ENCODE measurements around the gene BHLHE40. TPM values are rescaled to one million over a fixed set of nuclear protein-coding genes. Genes with fewer than 3 reads are reported as not detected.
A peak's percentile ranks its signal among the peaks of the same experiment; 100 is the strongest.

The BHLHE40 gene
- total and polyA plus RNA-seq, 2 of the 13 experiments (the other 11 are each of a cell fraction or from before 2014, with no cell fraction given): 1.8 to 51.0 TPM

DNA sequence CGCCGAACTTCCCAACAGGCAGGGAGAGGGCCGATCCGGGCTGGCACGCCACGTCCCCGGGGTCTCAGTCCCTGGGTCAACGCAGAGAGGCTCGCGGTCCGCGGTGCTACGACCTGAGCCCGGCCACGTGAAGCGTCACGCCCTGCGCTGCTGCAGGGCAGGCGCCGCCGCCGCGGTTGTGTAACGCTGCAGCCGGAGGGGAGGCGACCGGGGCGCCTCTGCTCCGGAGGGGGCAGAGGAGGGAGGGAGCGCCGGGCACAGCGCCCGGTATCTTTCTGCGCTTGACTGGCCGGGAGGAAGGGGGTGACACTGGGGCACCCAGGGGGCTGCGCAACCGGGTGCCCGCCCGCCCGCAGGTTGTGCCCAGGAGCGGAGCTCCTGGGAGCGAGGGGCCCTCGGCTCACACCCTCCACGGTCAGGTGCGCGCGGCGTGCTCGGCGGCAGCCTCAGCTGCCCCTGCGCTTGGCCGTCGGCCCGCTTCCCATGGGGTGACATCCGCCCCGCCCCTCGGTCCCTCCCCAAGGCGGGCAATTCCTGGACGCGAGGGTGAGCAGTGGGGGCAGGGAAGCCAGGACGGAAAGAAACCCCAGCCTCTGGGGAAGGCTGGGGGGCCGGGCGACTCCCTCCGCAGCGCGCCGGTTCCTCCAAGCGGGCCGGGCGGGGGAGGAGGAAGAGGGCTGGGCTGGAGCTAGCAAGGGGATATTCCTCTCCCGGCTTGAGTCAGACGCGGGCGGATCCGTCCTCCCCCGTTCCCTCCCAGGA lies 852 bp upstream of the BHLHE40 start (continued):
- TF ChIP-seq, protein P1, sequence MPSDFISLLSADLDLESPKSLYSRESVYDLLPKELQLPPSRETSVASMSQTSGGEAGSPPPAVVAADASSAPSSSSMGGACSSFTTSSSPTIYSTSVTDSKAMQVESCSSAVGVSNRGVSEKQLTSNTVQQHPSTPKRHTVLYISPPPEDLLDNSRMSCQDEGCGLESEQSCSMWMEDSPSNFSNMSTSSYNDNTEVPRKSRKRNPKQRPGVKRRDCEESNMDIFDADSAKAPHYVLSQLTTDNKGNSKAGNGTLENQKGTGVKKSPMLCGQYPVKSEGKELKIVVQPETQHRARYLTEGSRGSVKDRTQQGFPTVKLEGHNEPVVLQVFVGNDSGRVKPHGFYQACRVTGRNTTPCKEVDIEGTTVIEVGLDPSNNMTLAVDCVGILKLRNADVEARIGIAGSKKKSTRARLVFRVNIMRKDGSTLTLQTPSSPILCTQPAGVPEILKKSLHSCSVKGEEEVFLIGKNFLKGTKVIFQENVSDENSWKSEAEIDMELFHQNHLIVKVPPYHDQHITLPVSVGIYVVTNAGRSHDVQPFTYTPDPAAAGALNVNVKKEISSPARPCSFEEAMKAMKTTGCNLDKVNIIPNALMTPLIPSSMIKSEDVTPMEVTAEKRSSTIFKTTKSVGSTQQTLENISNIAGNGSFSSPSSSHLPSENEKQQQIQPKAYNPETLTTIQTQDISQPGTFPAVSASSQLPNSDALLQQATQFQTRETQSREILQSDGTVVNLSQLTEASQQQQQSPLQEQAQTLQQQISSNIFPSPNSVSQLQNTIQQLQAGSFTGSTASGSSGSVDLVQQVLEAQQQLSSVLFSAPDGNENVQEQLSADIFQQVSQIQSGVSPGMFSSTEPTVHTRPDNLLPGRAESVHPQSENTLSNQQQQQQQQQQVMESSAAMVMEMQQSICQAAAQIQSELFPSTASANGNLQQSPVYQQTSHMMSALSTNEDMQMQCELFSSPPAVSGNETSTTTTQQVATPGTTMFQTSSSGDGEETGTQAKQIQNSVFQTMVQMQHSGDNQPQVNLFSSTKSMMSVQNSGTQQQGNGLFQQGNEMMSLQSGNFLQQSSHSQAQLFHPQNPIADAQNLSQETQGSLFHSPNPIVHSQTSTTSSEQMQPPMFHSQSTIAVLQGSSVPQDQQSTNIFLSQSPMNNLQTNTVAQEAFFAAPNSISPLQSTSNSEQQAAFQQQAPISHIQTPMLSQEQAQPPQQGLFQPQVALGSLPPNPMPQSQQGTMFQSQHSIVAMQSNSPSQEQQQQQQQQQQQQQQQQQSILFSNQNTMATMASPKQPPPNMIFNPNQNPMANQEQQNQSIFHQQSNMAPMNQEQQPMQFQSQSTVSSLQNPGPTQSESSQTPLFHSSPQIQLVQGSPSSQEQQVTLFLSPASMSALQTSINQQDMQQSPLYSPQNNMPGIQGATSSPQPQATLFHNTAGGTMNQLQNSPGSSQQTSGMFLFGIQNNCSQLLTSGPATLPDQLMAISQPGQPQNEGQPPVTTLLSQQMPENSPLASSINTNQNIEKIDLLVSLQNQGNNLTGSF (CRISPR knock-in tag; IDR thresholded peaks at IDR 0.05): peak; percentile 87
- TF ChIP-seq TMF1 (CRISPR knock-in tag; IDR thresholded peaks at IDR 0.05; ENCODE audit: low read depth): peak; percentile 90; the same call in 1 of the 2 replicates
- TF ChIP-seq NR2F6 (IDR thresholded peaks at IDR 0.05): no peak
- TF ChIP-seq NR2F6 (CRISPR knock-in tag; IDR thresholded peaks at IDR 0.05): no peak; the same call in none of the 2 replicates
- peak; percentile 85 for TF ChIP-seq KDM2A (CRISPR knock-in tag; IDR thresholded peaks at IDR 0.05; ENCODE audit: borderline replicate concordance, low read depth)
- TF ChIP-seq SRY (CRISPR knock-in tag; IDR thresholded peaks at IDR 0.05): peak; percentile 30; the same call in 1 of the 2 replicates
- TF ChIP-seq ZNF530 (CRISPR knock-in tag; IDR thresholded peaks at IDR 0.05; ENCODE audit: low read depth): no peak
- peak; percentile 40 for TF ChIP-seq ZFY (CRISPR knock-in tag; IDR thresholded peaks at IDR 0.05)
- peak; percentile 49; the same call in 1 of the 2 replicates for TF ChIP-seq POLR2AphosphoS5 (IDR thresholded peaks at IDR 0.05; ENCODE audit: low read depth, low read length)
- peak; percentile 47; the same call in 1 of the 2 replicates for TF ChIP-seq ZNF143 (CRISPR knock-in tag; IDR thresholded peaks at IDR 0.05)
- TF ChIP-seq, protein P2, sequence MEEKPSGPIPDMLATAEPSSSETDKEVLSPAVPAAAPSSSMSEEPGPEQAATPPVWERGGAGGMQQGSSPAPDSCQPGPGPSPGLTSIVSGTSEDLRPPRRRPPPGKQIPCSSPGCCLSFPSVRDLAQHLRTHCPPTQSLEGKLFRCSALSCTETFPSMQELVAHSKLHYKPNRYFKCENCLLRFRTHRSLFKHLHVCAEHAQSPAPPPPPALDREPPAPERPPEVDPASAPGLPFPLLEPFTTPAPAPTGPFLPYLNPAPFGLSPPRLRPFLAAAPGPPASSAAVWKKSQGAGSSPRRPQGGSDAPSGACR (CRISPR knock-in tag; IDR thresholded peaks at IDR 0.05): peak; percentile 94
- TF ChIP-seq E2F1 (CRISPR knock-in tag; IDR thresholded peaks at IDR 0.05): peak; percentile 76
- no peak for TF ChIP-seq ZNF292 (CRISPR knock-in tag; IDR thresholded peaks at IDR 0.05; ENCODE audit: borderline replicate concordance, low read depth)
- TF ChIP-seq, protein P3, sequence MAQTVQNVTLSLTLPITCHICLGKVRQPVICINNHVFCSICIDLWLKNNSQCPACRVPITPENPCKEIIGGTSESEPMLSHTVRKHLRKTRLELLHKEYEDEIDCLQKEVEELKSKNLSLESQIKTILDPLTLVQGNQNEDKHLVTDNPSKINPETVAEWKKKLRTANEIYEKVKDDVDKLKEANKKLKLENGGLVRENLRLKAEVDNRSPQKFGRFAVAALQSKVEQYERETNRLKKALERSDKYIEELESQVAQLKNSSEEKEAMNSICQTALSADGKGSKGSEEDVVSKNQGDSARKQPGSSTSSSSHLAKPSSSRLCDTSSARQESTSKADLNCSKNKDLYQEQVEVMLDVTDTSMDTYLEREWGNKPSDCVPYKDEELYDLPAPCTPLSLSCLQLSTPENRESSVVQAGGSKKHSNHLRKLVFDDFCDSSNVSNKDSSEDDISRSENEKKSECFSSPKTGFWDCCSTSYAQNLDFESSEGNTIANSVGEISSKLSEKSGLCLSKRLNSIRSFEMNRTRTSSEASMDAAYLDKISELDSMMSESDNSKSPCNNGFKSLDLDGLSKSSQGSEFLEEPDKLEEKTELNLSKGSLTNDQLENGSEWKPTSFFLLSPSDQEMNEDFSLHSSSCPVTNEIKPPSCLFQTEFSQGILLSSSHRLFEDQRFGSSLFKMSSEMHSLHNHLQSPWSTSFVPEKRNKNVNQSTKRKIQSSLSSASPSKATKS (CRISPR knock-in tag; IDR thresholded peaks at IDR 0.05): no peak
- TF ChIP-seq, protein P4, sequence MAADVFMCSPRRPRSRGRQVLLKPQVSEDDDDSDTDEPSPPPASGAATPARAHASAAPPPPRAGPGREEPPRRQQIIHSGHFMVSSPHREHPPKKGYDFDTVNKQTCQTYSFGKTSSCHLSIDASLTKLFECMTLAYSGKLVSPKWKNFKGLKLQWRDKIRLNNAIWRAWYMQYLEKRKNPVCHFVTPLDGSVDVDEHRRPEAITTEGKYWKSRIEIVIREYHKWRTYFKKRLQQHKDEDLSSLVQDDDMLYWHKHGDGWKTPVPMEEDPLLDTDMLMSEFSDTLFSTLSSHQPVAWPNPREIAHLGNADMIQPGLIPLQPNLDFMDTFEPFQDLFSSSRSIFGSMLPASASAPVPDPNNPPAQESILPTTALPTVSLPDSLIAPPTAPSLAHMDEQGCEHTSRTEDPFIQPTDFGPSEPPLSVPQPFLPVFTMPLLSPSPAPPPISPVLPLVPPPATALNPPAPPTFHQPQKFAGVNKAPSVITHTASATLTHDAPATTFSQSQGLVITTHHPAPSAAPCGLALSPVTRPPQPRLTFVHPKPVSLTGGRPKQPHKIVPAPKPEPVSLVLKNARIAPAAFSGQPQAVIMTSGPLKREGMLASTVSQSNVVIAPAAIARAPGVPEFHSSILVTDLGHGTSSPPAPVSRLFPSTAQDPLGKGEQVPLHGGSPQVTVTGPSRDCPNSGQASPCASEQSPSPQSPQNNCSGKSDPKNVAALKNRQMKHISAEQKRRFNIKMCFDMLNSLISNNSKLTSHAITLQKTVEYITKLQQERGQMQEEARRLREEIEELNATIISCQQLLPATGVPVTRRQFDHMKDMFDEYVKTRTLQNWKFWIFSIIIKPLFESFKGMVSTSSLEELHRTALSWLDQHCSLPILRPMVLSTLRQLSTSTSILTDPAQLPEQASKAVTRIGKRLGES (CRISPR knock-in tag; IDR thresholded peaks at IDR 0.05; ENCODE audit: borderline replicate concordance): peak; percentile 95
- peak; percentile 26; the same call in 1 of the 2 replicates for TF ChIP-seq CAMTA2 (CRISPR knock-in tag; IDR thresholded peaks at IDR 0.05; ENCODE audit: borderline replicate concordance)
- TF ChIP-seq ZNF546 (CRISPR knock-in tag; conservative IDR thresholded peaks at IDR 0.05): peak; percentile 94
